ENCODE results near the gene SAMD4B.
"Not testable (repeated sequence)": the region's sequence is repeated elsewhere in the genome, so short reads cannot be mapped to it uniquely, and the experiment has no call there.

The SAMD4B gene

GRCh38 chr19:39307046-39307821 is 35.0 kb upstream of the SAMD4B start:
- Mint-ChIP-seq H3K9me3 (no peaks in the 10 kb centered on the region), H3K36me3 (ENCODE audit: low read depth) (peaks cover 5% of the 10 kb centered on the region), H3K27me3 (no peaks in the 10 kb centered on the region), H3K27ac (no peak overlapping the region), H3K4me3 (no peak overlapping the region), H3K4me1 (no peaks in the 10 kb centered on the region)
- DNase-seq (no peak), ATAC-seq (no peak)

- H3K4me3 Mint-ChIP-seq, result no peak overlapping the region
- ATAC-seq, result no peak
- H3K27me3 Mint-ChIP-seq, result no peaks in the 10 kb centered on the region
- no peak for DNase-seq
- peaks cover 5% of the 10 kb centered on the region for H3K36me3 Mint-ChIP-seq (ENCODE audit: low read depth)
- no peaks in the 10 kb centered on the region for H3K9me3 Mint-ChIP-seq
- no peak overlapping the region for H3K27ac Mint-ChIP-seq
- H3K4me1 Mint-ChIP-seq, result no peaks in the 10 kb centered on the region
Observed at GRCh38 chr19:39307822-39308530, 34.2 kb upstream of the SAMD4B start.

GRCh38 chr19:39308531-39309304 is 33.5 kb upstream of the SAMD4B start:
- no peak for DNase-seq
- Mint-ChIP-seq H3K4me3 (no peak overlapping the region), H3K36me3 (ENCODE audit: low read depth) (peaks cover 9% of the 10 kb centered on the region), H3K27ac (no peak overlapping the region), H3K4me1 (no peaks in the 10 kb centered on the region), H3K9me3 (no peaks in the 10 kb centered on the region), H3K27me3 (no peaks in the 10 kb centered on the region)
- ATAC-seq, result no peak

- not testable (repeated sequence) for H3K9me3 Mint-ChIP-seq; H3K27me3 Mint-ChIP-seq; H3K4me3 Mint-ChIP-seq; H3K36me3 Mint-ChIP-seq (ENCODE audit: low read depth); H3K4me1 Mint-ChIP-seq; H3K27ac Mint-ChIP-seq; ATAC-seq; DNase-seq
Observed at GRCh38 chr19:39309305-39309670, 32.9 kb upstream of the SAMD4B start.

DNA sequence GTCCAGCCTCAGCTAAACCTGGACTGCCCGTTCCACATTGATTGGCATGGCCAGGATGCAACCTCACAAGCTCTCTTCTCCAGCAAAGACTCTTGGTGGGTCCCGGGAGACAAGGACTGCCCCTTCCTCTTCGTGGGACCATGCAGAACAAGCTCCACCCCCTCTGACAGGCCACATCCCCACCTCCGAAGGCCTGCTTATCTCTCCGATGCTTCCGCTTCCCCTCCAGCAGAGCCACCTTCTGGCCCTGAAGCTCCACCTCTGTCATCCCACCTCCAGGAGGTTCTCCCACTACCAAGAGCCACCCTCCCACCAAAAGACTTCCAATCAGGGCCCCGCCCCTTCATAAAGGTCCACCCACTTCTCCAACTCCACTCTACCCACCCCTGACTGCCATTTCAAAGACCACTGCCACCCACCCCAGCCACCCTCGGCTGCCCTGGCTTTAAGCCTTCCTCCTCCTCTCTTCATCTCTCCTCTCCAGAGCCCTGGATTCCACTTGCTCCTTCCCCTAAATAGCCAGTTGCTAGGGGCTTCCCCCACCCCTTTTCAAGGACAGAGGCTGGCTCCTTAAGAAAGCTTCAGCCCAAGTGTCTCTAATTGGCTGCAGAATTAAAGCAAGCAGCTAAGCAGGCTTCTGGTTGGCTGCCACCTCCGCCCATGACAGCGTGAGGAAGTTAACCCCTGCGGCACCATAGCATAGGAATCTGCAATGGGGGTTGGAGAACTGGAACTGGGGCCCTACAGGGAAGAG is 31.5 kb upstream of the SAMD4B start:
- no peak overlapping the region for H3K27ac Mint-ChIP-seq
- peaks cover 9% of the 10 kb centered on the region for H3K36me3 Mint-ChIP-seq (ENCODE audit: low read depth)
- ATAC-seq, result no peak
- H3K4me1 Mint-ChIP-seq, result no peaks in the 10 kb centered on the region
- H3K9me3 Mint-ChIP-seq, result no peaks in the 10 kb centered on the region
- no peak overlapping the region for H3K4me3 Mint-ChIP-seq
- no peaks in the 10 kb centered on the region for H3K27me3 Mint-ChIP-seq
- DNase-seq, result no peak

- Mint-ChIP-seq H3K27me3 (no peaks in the 10 kb centered on the region), H3K4me1 (peaks cover 4% of the 10 kb centered on the region), H3K36me3 (ENCODE audit: low read depth) (peaks cover 7% of the 10 kb centered on the region), H3K27ac (no peak overlapping the region), H3K4me3 (no peak overlapping the region), H3K9me3 (no peaks in the 10 kb centered on the region)
- ATAC-seq (no peak), DNase-seq (no peak)
Observed at GRCh38 chr19:39314016-39314728, 28.0 kb upstream of the SAMD4B start.

GRCh38 chr19:39315933-39316332 is 26.3 kb upstream of the SAMD4B start:
- no peaks in the 10 kb centered on the region for H3K9me3 Mint-ChIP-seq
- DNase-seq (no peak), ATAC-seq (no peak)
- no peaks in the 10 kb centered on the region for H3K27me3 Mint-ChIP-seq
- H3K4me1 Mint-ChIP-seq, result peaks cover 11% of the 10 kb centered on the region
- H3K4me3 Mint-ChIP-seq, result no peak overlapping the region
- peaks cover 7% of the 10 kb centered on the region for H3K36me3 Mint-ChIP-seq (ENCODE audit: low read depth)
- no peak overlapping the region for H3K27ac Mint-ChIP-seq

DNA sequence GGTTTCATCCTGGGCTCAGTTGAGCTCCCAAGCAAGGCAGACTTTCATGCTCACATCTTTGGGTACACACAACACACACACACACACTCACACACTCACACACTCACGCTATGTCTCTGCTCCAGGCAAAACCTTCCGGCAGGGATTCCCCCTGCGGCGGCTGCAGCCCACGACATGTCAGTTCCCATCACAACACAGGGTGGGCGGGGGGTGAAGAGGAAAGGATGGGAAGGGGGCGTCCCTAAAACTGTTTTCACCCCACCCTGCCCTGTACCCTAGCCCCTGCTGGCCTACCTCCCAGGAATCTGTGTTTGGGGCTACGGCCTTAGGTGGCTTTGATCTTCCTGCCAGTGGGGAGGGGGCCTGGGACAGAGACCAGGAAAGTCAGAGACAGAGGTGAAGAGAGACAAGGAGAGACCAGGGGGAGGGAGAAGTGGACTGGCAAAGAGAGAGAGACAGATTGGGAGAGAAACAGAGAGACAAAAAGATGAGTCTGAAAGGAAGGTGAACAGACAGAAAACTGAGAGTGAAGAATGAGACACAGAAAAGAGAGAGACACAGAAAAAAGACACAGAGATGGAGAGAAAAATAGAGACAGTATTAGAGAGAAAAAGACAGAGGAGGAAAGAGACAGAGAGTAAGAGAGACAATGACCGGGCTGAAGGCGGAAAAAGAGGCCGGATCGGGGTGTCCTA is 25.4 kb upstream of the SAMD4B start:
- no peak overlapping the region for H3K27ac Mint-ChIP-seq
- no peak overlapping the region for H3K4me3 Mint-ChIP-seq

GRCh38 chr19:39317476-39317875 is 24.7 kb upstream of the SAMD4B start:
- peaks cover 4% of the 10 kb centered on the region for H3K36me3 Mint-ChIP-seq (ENCODE audit: low read depth)

More for the DNA sequence above, 25.4 kb upstream of the SAMD4B start:
- peaks cover 17% of the 10 kb centered on the region for H3K4me1 Mint-ChIP-seq
- H3K27me3 Mint-ChIP-seq, result no peaks in the 10 kb centered on the region
- DNase-seq, result no peak
- H3K9me3 Mint-ChIP-seq, result no peaks in the 10 kb centered on the region
- H3K36me3 Mint-ChIP-seq (ENCODE audit: low read depth), result peaks cover 4% of the 10 kb centered on the region
- ATAC-seq, result no peak

DNA sequence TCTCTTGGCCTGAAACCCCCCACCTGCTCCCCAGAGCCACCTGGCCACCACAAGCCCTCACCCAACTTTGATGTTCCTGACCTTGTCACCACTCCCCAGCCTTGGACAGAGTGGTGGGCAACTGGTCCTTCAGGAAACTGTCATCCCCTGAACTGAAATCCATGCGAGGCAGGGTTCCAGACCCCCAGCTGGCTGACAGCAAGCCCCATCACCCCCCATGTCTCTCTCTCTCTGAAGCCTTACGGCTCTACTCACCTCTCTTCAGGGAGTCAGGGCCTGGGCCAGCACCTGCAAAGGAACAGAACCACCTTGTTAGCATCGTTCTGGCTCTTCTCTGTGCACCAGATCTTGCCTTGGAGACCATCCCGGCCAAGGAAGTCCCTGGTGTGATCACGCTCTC is 24.1 kb upstream of the SAMD4B start:
- no peak overlapping the region for H3K27ac Mint-ChIP-seq

More at GRCh38 chr19:39317476-39317875, 24.7 kb upstream of the SAMD4B start:
- DNase-seq (no peak), ATAC-seq (no peak)
- Mint-ChIP-seq H3K9me3 (no peaks in the 10 kb centered on the region), H3K27me3 (no peaks in the 10 kb centered on the region), H3K27ac (no peak overlapping the region), H3K4me1 (peaks cover 17% of the 10 kb centered on the region), H3K4me3 (no peak overlapping the region)

GRCh38 chr19:39318690-39319089 is 23.5 kb upstream of the SAMD4B start:
- Mint-ChIP-seq H3K27me3 (no peaks in the 10 kb centered on the region), H3K4me3 (peak overlapping the region; percentile 79), H3K27ac (no peak overlapping the region), H3K9me3 (no peaks in the 10 kb centered on the region), H3K4me1 (peaks cover 17% of the 10 kb centered on the region), H3K36me3 (ENCODE audit: low read depth) (peaks cover under 1% of the 10 kb centered on the region)
- no peak for DNase-seq
- no peak for ATAC-seq

More for the DNA sequence above, 24.1 kb upstream of the SAMD4B start:
- no peak for ATAC-seq
- Mint-ChIP-seq H3K4me3 (no peak overlapping the region), H3K4me1 (peaks cover 17% of the 10 kb centered on the region), H3K27me3 (no peaks in the 10 kb centered on the region), H3K36me3 (ENCODE audit: low read depth) (peaks cover 4% of the 10 kb centered on the region), H3K9me3 (no peaks in the 10 kb centered on the region)
- DNase-seq, result no peak

- Mint-ChIP-seq H3K4me1 (peaks cover 17% of the 10 kb centered on the region), H3K27ac (peak overlapping the region; percentile 59), H3K27me3 (no peaks in the 10 kb centered on the region), H3K4me3 (peak overlapping the region; percentile 79), H3K36me3 (ENCODE audit: low read depth) (no peaks in the 10 kb centered on the region), H3K9me3 (no peaks in the 10 kb centered on the region)
- DNase-seq (no peak), ATAC-seq (no peak)
Observed at GRCh38 chr19:39319098-39319891, 22.9 kb upstream of the SAMD4B start.

- Mint-ChIP-seq H3K36me3 (ENCODE audit: low read depth) (no peaks in the 10 kb centered on the region), H3K9me3 (no peaks in the 10 kb centered on the region), H3K27me3 (no peaks in the 10 kb centered on the region), H3K4me3 (peak overlapping the region; percentile 79), H3K27ac (peak overlapping the region; percentile 59), H3K4me1 (peaks cover 17% of the 10 kb centered on the region)
- ATAC-seq (no peak), DNase-seq (no peak)
Observed at GRCh38 chr19:39319892-39320248, 22.4 kb upstream of the SAMD4B start.
